Measurements from ENCODE around the gene BCAS3. TPM values are rescaled to one million over a fixed set of nuclear protein-coding genes. Genes with fewer than 3 reads are reported as not detected.

Gene BCAS3
- total RNA-seq, 6 experiments from 2014 or later, result 9.2 to 22.1 (median 14.2) TPM

DNA sequence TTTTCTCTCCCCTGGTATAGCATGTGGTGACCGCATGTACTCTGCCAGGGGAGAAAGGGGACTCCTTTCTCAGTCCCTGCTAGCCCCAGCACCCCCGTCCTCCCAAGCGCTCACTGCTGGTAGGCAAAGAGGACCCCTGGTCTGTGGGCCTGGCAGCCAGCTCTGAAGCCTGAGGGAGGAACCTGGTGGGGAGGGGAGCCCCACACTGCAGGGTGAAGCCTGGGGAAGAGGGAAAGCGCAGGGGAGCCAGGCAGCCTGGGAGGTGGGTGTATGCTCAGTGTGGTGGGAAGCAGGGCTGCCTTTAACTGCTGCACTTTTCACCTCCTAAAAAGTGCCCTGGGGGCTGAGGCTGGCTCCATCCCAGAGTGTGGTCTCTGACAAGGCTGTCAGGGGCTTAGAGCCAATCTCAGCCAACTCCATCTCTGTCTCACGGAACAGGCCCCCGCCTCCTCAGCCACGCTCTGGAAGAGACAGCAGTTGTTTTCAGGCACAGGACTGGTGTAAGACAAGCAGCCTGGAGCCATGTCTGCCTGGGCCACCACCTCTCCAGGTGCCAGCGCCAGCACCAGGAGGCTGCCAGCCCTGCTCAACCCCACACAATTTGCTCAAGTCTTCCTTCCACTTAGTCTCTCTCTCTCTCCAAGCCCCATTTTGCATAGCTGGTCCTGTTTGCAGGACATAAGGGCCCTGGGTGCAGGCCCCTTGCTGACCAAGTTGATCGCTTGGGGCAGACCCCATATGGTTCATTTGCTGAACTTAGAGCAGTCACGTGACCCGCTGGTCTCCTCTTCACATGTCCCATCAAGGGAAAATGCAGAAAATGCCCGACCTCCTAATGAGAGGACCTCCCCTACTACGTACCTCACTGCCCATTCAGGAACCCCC, 707.3 kb downstream of the BCAS3 start:
- no peaks in the 10 kb centered on the region for H3K4me1 ChIP-seq
- 93% methylated on average over 6 of the region's 13 CpGs for WGBS (ENCODE audit: insufficient coverage, low coverage, low lambda C conversion rate, missing lambda C conversion rate)
- DNase-seq (peak in 1 of 3 donors; percentile 17), ATAC-seq (no peak)
- H3K9me3 ChIP-seq, result no peaks in the 10 kb centered on the region
- no peak for TF ChIP-seq POLR2A (IDR thresholded peaks at IDR 0.05)
- TF ChIP-seq, protein P1, sequence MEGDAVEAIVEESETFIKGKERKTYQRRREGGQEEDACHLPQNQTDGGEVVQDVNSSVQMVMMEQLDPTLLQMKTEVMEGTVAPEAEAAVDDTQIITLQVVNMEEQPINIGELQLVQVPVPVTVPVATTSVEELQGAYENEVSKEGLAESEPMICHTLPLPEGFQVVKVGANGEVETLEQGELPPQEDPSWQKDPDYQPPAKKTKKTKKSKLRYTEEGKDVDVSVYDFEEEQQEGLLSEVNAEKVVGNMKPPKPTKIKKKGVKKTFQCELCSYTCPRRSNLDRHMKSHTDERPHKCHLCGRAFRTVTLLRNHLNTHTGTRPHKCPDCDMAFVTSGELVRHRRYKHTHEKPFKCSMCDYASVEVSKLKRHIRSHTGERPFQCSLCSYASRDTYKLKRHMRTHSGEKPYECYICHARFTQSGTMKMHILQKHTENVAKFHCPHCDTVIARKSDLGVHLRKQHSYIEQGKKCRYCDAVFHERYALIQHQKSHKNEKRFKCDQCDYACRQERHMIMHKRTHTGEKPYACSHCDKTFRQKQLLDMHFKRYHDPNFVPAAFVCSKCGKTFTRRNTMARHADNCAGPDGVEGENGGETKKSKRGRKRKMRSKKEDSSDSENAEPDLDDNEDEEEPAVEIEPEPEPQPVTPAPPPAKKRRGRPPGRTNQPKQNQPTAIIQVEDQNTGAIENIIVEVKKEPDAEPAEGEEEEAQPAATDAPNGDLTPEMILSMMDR (IDR thresholded peaks at IDR 0.05), result no peak
- H3K27ac ChIP-seq, result no peak overlapping the region
- intact Hi-C loops (cut with DNase I), result no loop called here
- no peak overlapping the region for H3K4me3 ChIP-seq
- no peaks in the 10 kb centered on the region for H3K36me3 ChIP-seq
- no peaks in the 10 kb centered on the region for H3K27me3 ChIP-seq

DNA sequence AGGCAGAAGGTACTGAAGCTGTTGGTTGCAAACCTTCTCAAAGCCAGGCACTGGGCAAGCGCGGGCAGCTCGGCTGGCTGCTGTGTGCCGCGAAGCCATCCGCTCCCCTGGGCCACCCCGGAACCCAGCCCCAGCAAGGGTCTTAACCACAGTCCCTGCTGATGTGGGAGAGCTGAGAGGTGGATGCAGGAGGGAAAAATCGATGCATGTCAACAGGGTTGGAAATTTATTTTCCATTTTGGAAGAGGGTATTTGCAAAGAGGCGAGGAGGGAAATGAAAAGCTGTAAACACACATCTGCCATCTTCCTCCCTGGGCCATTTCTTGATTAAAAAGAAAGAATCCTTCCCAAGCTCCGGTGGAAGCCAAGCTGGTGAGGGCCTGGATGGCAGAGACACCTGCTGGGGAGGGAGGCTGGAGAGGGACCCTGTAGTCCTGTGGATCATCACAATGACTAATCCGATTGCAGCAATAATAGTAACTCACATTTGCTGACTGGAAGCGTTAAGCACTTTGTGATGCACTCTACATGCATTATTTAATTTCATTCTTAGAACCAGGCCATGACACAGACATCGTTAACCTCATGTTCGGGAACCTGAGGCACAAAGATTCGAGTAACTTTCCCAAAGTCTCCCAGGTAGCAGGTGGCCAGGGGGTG, 708.1 kb downstream of the BCAS3 start:
- H3K27ac ChIP-seq, result no peak overlapping the region
- peak in 1 of 3 donors; percentile 25 for DNase-seq
- H3K4me1 ChIP-seq, result no peaks in the 10 kb centered on the region
- intact Hi-C loops (cut with DNase I), result no loop called here
- TF ChIP-seq, protein P1 (IDR thresholded peaks at IDR 0.05), result no peak
- no peak for TF ChIP-seq POLR2A (IDR thresholded peaks at IDR 0.05)
- H3K27me3 ChIP-seq, result no peaks in the 10 kb centered on the region
- no peaks in the 10 kb centered on the region for H3K9me3 ChIP-seq
- H3K4me3 ChIP-seq, result no peak overlapping the region
- H3K36me3 ChIP-seq, result no peaks in the 10 kb centered on the region
- no peak for ATAC-seq
- WGBS (ENCODE audit: insufficient coverage, low coverage, low lambda C conversion rate, missing lambda C conversion rate), result 91% methylated on average over 4 of the region's 15 CpGs

DNA sequence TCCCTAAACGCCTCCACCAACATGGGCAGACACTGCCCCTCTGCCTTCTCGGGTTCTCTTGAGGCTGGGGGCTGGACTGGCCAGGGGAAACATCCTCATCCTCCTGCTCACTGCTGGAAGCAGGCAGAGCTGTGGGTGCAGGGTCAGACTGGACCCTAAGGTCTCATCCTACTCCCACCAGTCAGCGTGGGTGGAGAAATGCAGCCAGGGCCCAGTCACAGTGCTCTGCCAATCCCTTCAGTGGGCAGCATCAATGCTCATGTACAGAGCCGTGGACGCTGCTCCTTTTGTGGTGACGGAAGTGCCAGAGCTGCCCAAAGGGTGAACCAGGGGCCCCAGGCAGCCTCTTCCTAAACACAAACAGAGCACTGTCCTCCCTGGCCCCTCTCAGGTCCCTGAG, 708.6 kb downstream of the BCAS3 start:
- H3K4me1 ChIP-seq, result no peaks in the 10 kb centered on the region
- no peaks in the 10 kb centered on the region for H3K27me3 ChIP-seq
- ATAC-seq (no peak), DNase-seq (peak in 1 of 3 donors; percentile 20)
- no peak overlapping the region for H3K4me3 ChIP-seq
- no peak overlapping the region for H3K27ac ChIP-seq
- no peaks in the 10 kb centered on the region for H3K36me3 ChIP-seq
- no peaks in the 10 kb centered on the region for H3K9me3 ChIP-seq
- WGBS (ENCODE audit: insufficient coverage, low coverage, low lambda C conversion rate, missing lambda C conversion rate), result 57% methylated on average over 2 of the region's 6 CpGs
- intact Hi-C loops (cut with DNase I), result no loop called here
- TF ChIP-seq POLR2A (IDR thresholded peaks at IDR 0.05), result no peak
- TF ChIP-seq, protein P1 (IDR thresholded peaks at IDR 0.05), result no peak

DNA sequence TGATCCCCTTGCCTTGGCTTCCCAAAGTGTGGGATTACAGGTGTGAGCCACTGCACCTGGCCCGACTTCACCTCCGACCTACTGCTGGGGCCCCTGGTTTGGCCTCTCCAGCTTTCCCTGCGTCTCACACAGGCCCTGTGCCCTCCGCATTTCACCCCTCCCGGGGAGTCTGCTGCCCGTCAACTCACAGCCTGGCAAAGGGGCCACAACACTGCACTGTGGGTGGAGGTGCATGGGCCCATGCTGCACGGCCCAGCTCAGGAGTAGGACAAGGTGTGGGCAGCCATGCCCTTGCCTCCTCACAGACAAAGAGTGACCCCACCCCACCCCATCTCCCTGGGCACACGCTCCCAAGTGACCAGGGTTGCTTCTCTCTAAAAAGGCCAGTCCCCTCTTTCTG, 709.4 kb downstream of the BCAS3 start:
- H3K36me3 ChIP-seq, result no peaks in the 10 kb centered on the region
- no peaks in the 10 kb centered on the region for H3K27me3 ChIP-seq
- intact Hi-C loops (cut with DNase I), result no loop called here
- ATAC-seq, result no peak
- no peak for DNase-seq
- H3K9me3 ChIP-seq, result no peaks in the 10 kb centered on the region
- no peaks in the 10 kb centered on the region for H3K4me1 ChIP-seq
- WGBS (ENCODE audit: insufficient coverage, low coverage, low lambda C conversion rate, missing lambda C conversion rate), result 90% methylated on average over 5 of the region's 8 CpGs
- no peak for TF ChIP-seq POLR2A (IDR thresholded peaks at IDR 0.05)
- TF ChIP-seq, protein P1 (IDR thresholded peaks at IDR 0.05), result no peak
- H3K4me3 ChIP-seq, result no peak overlapping the region
- no peak overlapping the region for H3K27ac ChIP-seq
